ENCODE data around the gene HLA-DRA.

DNA sequence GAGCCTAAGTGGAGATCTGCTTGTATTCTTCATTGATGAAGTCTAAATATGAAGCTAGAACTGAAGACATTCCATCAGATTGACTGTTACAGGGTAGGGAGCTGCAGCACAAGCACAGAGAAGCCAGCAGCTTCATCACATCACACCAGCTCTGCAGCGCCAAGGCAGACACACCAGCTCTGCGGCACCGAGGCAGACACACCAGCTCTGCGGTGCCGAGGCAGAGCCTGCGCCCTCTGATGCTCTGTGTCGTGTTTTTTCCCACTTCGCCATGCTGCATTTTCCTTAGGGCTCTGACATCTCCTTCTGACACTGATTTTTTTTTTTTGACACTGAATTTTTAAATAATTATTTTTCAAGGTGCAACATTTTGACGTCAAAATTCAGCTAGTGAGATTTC is 33.5 kb upstream of the HLA-DRA start:
- TF ChIP-seq CREB1 (CRISPR knock-in tag; IDR thresholded peaks at IDR 0.05; ENCODE audit: low read depth), result no peak
- TF ChIP-seq, protein P1, sequence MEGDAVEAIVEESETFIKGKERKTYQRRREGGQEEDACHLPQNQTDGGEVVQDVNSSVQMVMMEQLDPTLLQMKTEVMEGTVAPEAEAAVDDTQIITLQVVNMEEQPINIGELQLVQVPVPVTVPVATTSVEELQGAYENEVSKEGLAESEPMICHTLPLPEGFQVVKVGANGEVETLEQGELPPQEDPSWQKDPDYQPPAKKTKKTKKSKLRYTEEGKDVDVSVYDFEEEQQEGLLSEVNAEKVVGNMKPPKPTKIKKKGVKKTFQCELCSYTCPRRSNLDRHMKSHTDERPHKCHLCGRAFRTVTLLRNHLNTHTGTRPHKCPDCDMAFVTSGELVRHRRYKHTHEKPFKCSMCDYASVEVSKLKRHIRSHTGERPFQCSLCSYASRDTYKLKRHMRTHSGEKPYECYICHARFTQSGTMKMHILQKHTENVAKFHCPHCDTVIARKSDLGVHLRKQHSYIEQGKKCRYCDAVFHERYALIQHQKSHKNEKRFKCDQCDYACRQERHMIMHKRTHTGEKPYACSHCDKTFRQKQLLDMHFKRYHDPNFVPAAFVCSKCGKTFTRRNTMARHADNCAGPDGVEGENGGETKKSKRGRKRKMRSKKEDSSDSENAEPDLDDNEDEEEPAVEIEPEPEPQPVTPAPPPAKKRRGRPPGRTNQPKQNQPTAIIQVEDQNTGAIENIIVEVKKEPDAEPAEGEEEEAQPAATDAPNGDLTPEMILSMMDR (conservative IDR thresholded peaks at IDR 0.05; ENCODE audit: low read depth in 2 of 2), result no peak
- no peak for TF ChIP-seq POLR2AphosphoS5 (IDR thresholded peaks at IDR 0.05; ENCODE audit: low read depth)
- TF ChIP-seq, protein P2, sequence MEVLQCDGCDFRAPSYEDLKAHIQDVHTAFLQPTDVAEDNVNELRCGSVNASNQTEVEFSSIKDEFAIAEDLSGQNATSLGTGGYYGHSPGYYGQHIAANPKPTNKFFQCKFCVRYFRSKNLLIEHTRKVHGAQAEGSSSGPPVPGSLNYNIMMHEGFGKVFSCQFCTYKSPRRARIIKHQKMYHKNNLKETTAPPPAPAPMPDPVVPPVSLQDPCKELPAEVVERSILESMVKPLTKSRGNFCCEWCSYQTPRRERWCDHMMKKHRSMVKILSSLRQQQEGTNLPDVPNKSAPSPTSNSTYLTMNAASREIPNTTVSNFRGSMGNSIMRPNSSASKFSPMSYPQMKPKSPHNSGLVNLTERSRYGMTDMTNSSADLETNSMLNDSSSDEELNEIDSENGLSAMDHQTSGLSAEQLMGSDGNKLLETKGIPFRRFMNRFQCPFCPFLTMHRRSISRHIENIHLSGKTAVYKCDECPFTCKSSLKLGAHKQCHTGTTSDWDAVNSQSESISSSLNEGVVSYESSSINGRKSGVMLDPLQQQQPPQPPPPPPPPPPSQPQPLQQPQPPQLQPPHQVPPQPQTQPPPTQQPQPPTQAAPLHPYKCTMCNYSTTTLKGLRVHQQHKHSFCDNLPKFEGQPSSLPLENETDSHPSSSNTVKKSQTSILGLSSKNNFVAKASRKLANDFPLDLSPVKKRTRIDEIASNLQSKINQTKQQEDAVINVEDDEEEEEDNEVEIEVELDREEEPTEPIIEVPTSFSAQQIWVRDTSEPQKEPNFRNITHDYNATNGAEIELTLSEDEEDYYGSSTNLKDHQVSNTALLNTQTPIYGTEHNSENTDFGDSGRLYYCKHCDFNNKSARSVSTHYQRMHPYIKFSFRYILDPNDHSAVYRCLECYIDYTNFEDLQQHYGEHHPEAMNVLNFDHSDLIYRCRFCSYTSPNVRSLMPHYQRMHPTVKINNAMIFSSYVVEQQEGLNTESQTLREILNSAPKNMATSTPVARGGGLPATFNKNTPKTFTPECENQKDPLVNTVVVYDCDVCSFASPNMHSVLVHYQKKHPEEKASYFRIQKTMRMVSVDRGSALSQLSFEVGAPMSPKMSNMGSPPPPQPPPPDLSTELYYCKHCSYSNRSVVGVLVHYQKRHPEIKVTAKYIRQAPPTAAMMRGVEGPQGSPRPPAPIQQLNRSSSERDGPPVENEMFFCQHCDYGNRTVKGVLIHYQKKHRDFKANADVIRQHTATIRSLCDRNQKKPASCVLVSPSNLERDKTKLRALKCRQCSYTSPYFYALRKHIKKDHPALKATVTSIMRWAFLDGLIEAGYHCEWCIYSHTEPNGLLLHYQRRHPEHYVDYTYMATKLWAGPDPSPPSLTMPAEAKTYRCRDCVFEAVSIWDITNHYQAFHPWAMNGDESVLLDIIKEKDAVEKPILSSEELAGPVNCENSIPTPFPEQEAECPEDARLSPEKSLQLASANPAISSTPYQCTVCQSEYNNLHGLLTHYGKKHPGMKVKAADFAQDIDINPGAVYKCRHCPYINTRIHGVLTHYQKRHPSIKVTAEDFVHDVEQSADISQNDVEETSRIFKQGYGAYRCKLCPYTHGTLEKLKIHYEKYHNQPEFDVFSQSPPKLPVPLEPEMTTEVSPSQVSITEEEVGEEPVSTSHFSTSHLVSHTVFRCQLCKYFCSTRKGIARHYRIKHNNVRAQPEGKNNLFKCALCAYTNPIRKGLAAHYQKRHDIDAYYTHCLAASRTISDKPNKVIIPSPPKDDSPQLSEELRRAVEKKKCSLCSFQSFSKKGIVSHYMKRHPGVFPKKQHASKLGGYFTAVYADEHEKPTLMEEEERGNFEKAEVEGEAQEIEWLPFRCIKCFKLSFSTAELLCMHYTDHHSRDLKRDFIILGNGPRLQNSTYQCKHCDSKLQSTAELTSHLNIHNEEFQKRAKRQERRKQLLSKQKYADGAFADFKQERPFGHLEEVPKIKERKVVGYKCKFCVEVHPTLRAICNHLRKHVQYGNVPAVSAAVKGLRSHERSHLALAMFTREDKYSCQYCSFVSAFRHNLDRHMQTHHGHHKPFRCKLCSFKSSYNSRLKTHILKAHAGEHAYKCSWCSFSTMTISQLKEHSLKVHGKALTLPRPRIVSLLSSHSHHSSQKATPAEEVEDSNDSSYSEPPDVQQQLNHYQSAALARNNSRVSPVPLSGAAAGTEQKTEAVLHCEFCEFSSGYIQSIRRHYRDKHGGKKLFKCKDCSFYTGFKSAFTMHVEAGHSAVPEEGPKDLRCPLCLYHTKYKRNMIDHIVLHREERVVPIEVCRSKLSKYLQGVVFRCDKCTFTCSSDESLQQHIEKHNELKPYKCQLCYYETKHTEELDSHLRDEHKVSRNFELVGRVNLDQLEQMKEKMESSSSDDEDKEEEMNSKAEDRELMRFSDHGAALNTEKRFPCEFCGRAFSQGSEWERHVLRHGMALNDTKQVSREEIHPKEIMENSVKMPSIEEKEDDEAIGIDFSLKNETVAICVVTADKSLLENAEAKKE (CRISPR knock-in tag; IDR thresholded peaks at IDR 0.05), result no peak
- TF ChIP-seq, protein P3, sequence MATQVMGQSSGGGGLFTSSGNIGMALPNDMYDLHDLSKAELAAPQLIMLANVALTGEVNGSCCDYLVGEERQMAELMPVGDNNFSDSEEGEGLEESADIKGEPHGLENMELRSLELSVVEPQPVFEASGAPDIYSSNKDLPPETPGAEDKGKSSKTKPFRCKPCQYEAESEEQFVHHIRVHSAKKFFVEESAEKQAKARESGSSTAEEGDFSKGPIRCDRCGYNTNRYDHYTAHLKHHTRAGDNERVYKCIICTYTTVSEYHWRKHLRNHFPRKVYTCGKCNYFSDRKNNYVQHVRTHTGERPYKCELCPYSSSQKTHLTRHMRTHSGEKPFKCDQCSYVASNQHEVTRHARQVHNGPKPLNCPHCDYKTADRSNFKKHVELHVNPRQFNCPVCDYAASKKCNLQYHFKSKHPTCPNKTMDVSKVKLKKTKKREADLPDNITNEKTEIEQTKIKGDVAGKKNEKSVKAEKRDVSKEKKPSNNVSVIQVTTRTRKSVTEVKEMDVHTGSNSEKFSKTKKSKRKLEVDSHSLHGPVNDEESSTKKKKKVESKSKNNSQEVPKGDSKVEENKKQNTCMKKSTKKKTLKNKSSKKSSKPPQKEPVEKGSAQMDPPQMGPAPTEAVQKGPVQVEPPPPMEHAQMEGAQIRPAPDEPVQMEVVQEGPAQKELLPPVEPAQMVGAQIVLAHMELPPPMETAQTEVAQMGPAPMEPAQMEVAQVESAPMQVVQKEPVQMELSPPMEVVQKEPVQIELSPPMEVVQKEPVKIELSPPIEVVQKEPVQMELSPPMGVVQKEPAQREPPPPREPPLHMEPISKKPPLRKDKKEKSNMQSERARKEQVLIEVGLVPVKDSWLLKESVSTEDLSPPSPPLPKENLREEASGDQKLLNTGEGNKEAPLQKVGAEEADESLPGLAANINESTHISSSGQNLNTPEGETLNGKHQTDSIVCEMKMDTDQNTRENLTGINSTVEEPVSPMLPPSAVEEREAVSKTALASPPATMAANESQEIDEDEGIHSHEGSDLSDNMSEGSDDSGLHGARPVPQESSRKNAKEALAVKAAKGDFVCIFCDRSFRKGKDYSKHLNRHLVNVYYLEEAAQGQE (IDR thresholded peaks at IDR 0.05; ENCODE audit: unreplicated experiment), result no peak
- TF ChIP-seq ZNF114 (CRISPR knock-in tag; IDR thresholded peaks at IDR 0.05), result no peak

All from GM23338 (cell line).